Measurements from ENCODE around the gene TBCC. TPM values are rescaled to one million over a fixed set of nuclear protein-coding genes. Genes with fewer than 3 reads are reported as not detected.
"Not testable (repeated sequence)": the region's sequence is repeated elsewhere in the genome, so short reads cannot be mapped to it uniquely, and the experiment has no call there.

Gene TBCC
- 20.6 and 23.0 TPM in 2 replicates for total RNA-seq (2014; rRNA removed; shearing (Covaris generic))
- 21.6 and 29.1 TPM in 2 replicates for polyA plus RNA-seq (2014; cell fraction: nucleus; rRNA removed)

DNA sequence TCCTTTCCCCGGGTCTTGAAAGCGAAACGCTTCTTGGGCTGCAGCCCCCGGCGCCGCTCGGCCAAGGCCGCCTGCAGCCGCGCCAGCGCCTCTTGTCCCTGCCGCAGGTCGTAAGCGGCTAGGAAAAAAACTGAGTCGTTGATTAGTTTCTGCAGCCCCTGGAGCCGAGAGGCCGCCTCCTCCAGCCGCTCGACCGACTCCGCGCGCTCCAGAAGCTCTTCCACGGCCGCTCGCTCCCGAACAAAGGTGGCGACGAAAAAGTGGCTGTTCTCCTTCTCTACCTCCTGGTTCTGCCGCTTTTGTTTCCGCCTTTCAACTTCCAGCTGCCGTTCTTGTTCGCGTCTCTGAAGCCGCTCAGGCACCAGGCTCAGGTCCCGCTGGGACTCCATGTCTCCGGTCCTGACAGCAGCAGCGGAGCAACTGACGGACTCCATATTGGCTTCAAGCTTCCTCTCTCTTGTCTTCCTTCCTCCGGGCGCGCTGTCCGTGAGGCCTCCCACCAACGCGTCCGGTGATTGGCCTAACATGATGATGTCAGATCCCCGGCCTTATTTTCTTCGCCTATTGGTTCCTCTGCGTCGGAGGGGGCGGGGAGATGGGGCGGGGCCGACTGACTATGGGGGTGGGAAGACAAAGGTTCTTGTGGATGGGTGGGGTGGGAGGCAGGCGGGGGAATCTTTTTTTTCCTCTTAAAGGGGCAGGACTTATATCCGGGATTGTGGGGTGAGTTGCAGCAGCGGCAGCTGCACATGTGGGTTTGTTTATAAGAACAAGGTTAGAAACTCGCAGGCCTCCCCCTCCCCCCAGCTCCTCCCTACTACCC is at the start of gene TBCC:
Gene TBCC (minus strand): TSS at position 464 of the 823 bp plus-strand sequence. CDS start 30 bp downstream, at position 434.
- DNase-seq (ENCODE audit: extremely low read depth, low read depth): peak; percentile 97

DNA sequence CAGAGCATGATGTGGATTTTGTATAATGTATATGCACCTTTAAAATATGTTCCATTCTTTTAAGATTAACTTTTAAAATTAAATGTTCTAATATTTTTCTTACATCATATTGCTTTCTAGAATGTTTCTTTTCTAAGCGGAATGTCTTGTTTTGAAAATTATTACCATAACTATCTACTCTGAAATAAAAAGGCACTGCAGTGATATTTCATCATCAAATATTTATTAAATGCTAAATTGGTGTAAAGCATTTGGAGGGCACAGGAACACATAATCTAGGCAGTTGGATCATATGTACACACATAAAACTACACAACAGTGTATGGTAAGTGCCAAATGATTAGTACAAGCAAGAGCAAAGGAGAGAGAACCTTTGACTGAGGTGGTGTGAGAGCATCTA is 49.7 kb upstream of the TBCC start:
- DNase-seq (ENCODE audit: extremely low read depth, low read depth): no peak

DNA sequence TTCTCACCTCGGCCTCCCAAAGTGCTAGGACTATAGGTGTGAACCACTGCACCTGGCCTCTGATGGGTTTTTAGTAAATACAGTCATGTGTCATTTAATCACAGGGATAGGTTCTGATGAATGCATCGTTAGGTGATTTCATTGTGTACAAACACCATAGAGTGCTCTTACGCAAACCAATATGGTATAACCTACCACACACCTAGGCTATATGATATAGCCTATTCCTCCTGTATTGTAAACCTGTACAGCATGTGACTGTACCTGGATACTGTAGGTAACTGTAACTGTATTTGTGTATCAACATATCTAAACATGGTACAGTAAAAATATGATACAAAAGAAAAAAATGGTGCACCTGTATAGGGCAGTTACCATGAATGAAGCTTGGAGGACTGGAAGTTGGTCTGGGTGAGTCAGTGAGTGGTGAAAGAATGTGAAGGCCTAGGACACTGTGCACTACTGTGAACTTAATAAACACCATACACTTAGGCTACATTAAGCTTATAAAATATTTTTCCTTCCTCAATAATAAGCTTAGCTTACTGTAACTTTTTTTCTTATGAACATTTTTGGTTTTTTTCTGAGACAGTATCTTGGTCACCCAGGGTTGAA is 45.9 kb upstream of the TBCC start:
- DNase-seq (ENCODE audit: extremely low read depth, low read depth): no peak

GRCh38 chr6:42790549-42791181 is 44.8 kb upstream of the TBCC start:
- no peak for DNase-seq (ENCODE audit: extremely low read depth, low read depth)

GRCh38 chr6:42788671-42789070 is 42.8 kb upstream of the TBCC start:
- DNase-seq (ENCODE audit: extremely low read depth, low read depth): no peak

DNA sequence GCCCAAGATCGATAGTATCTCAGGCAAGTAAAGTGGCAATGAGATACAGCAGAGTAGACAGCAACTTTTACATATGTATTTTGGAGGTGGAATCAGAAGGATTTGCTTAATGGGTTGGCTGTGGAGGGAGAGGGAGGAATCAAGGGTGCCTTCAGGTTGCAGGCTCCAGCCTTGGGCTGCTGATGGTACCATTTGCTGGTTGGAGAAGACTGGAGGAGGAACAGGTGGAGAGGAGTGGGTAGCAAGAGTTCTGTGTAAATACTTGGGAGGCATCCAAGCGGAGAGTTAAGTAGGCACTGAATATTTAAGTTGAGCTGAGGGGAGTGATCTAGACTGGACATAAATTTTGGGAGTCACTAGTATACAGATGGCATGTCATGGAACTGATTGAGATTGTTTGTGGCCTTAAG is 41.2 kb upstream of the TBCC start:
- DNase-seq (ENCODE audit: extremely low read depth, low read depth): no peak

- DNase-seq (ENCODE audit: extremely low read depth, low read depth): no peak
Observed at GRCh38 chr6:42786525-42786985, 40.7 kb upstream of the TBCC start.

DNA sequence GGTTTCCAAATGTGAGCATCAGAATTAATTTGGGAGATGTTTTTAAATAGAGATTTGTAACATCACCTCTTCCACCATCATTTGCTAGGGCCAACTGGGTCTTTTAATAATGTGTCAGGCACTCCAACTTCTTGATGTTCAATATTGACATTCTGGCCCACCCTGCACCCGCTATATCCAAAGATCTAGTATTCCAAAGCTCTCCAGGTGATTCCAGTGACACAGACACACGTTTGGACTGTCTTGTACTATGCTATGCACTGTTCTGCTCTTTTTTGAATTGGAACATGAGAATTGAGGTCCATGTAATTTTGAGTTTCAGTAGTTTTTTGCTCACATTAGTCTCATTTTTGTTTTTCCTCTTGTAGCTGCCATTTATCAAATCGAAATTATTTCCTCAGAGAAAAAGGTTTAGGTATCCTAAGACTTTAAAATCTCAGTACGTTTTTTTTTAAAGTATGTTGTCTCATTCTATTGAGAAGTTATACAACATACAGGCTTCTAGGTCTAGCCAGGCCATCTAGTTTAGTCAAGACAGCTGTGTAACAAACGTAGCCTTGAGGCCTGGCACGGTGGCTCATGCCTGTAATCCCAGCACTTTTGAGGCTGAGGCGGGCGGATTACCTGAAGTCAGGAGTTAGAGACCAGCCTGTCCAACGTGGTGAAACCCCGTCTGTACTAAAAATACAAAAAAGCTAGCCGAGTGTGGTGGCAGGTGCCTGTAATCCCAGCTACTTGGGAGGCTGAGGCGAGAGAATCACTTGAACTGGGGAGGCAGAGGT is 39.0 kb upstream of the TBCC start:
- DNase-seq (ENCODE audit: extremely low read depth, low read depth): no peak

- DNase-seq (ENCODE audit: extremely low read depth, low read depth): no peak
Observed at GRCh38 chr6:42783876-42784642, 38.2 kb upstream of the TBCC start.

DNA sequence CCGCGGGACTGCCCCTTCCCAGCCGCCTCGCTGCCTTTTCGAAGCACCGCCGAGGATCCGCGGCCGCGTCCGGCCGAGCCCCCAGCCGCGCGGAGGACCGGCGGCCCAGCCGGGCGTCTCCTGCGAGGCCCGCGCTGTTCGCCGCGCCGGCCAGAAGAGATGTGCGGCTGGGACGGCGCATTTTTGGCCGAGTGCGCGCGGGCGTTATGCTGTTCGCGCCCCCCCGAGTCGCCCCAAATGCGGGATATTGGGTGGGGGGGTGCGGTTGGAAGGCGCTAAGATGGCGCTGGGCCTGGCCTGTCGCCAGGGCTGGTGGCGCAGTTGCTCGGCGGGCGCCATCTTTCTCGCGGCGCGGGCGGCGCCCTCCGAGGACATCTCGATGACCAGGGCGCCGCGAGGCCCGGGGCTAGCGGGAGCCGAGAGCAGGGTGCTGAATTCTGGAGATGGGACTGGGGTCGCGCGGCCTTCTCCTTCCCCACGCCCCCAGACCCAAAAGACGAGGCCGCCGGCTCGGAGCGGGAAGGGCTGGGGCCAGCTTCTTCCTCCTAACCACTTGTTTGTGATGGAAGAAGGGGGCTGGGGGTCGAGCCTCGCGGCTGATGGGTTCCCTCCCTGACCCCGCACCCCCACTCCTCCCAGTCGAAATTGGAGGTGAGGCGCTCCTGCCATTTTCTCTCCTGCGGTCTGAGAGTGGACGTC is 37.4 kb upstream of the TBCC start:
- peak; percentile 42 for DNase-seq (ENCODE audit: extremely low read depth, low read depth)

GRCh38 chr6:42782689-42783176 is 36.8 kb upstream of the TBCC start:
- peak; percentile 70 for DNase-seq (ENCODE audit: extremely low read depth, low read depth)

GRCh38 chr6:42781796-42782688 is 36.1 kb upstream of the TBCC start, which contains the start of gene BICRAL:
BICRAL (plus strand) TSS chr6:42782052; CDS start chr6:42822023, 39,971 bp downstream.
- peak; percentile 39 for DNase-seq (ENCODE audit: extremely low read depth, low read depth)

GRCh38 chr6:42781546-42781795 is 35.6 kb upstream of the TBCC start:
- no peak for DNase-seq (ENCODE audit: extremely low read depth, low read depth)

GRCh38 chr6:42779521-42779920 is 33.6 kb upstream of the TBCC start:
- no peak for DNase-seq (ENCODE audit: extremely low read depth, low read depth)

DNA sequence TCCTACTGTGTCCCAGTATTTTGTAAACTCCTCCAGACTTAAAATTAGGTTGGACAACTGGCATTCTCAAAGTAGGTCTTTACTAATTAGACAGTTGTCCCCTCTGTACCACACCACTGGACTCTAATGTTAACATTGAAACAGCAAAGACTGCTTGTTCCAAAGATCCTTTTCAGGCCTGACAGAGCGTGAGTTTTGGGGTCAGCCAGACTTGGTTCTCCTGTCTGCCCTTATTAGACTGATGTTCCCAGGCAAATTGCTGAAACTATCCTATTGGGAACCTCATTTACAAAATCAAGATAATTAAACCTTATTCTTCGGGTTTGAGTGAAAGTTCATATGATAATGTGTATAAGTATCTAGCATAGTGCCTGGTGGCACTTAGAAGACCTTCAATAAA is 32.2 kb upstream of the TBCC start:
- DNase-seq (ENCODE audit: extremely low read depth, low read depth): no peak

- DNase-seq (ENCODE audit: extremely low read depth, low read depth): no peak
Observed at GRCh38 chr6:42777126-42777822, 31.4 kb upstream of the TBCC start.

- not testable (repeated sequence) for DNase-seq (ENCODE audit: extremely low read depth, low read depth)
Observed at GRCh38 chr6:42774821-42775487, 29.1 kb upstream of the TBCC start.

Data from NCI-H460 (cell line).